GM23248 (cell line): ENCODE data around the gene NOVA2.

Experiments
- EZH2 ChIP-seq: fragments of 200-600 bp; sonication (generic); IDR thresholded peaks from 2 replicates; pipeline ENCODE4 v1.6.1; 2018; ENCODE audit warnings: antibody characterized with exemption, mild to moderate bottlenecking; ENCODE audit not compliant: insufficient read depth, poor library complexity, severe bottlenecking
- EZH2phosphoT487 ChIP-seq: fragments of 200-600 bp; sonication (generic); IDR thresholded peaks from 2 replicates; pipeline ENCODE4 v1.6.1; 2018; ENCODE audit warnings: antibody characterized with exemption, moderate library complexity, mild to moderate bottlenecking, low read depth; ENCODE audit not compliant: insufficient read depth

- TF ChIP-seq EZH2phosphoT487 (no peak), EZH2 (no peak)
Observed at GRCh38 chr19:45952341-45952685, 21.4 kb downstream of the NOVA2 start.
